Measurements from ENCODE around the gene ERICH6. TPM values are rescaled to one million over a fixed set of nuclear protein-coding genes. Genes with fewer than 3 reads are reported as not detected.

Gene ERICH6
- total RNA-seq, 3 donors from 2014 or later: 0.29 to 0.98 (median 0.48) TPM

GRCh38 chr3:150723946-150724345 is 20.2 kb upstream of the ERICH6 start:
- intact Hi-C loops (cut with DNase I; ENCODE audit: low total_unique reads): loop anchor here (10.0 kb wide), 2 partner anchors 141 to 421 kb away; no protein-coding TSS in a partner anchor
- DNase-seq (ENCODE audit: low spot score in 2 of 2): peak in 1 of 2 donors; percentile 63
- no peak overlapping the region for H3K4me3 ChIP-seq
- no peak overlapping the region for H3K27ac ChIP-seq
- no peaks in the 10 kb centered on the region for H3K36me3 ChIP-seq
- H3K4me1 ChIP-seq: no peaks in the 10 kb centered on the region
- no peaks in the 10 kb centered on the region for H3K27me3 ChIP-seq
- no peak for TF ChIP-seq POLR2A (IDR thresholded peaks at IDR 0.05)
- TF ChIP-seq CTCF (IDR thresholded peaks at IDR 0.05): no peak
- no peak for TF ChIP-seq POLR2AphosphoS5 (IDR thresholded peaks at IDR 0.05)
- H3K9me3 ChIP-seq: no peaks in the 10 kb centered on the region

- no peak overlapping the region for H3K27ac ChIP-seq
- H3K9me3 ChIP-seq: no peaks in the 10 kb centered on the region
- intact Hi-C loops (cut with DNase I; ENCODE audit: low total_unique reads): loop anchor here (10.0 kb wide), 2 partner anchors 143 to 423 kb away; no protein-coding TSS in a partner anchor
- no peaks in the 10 kb centered on the region for H3K27me3 ChIP-seq
- DNase-seq (ENCODE audit: low spot score in 2 of 2): no peak
- TF ChIP-seq POLR2A (IDR thresholded peaks at IDR 0.05) (no peak), CTCF (IDR thresholded peaks at IDR 0.05) (no peak), POLR2AphosphoS5 (IDR thresholded peaks at IDR 0.05) (no peak)
- no peak overlapping the region for H3K4me3 ChIP-seq
- no peaks in the 10 kb centered on the region for H3K4me1 ChIP-seq
- no peaks in the 10 kb centered on the region for H3K36me3 ChIP-seq
Observed at GRCh38 chr3:150722267-150722666, 18.5 kb upstream of the ERICH6 start.

GRCh38 chr3:150721285-150722130 is 17.8 kb upstream of the ERICH6 start:
- Histone ChIP-seq H3K36me3 (no peaks in the 10 kb centered on the region), H3K4me1 (no peaks in the 10 kb centered on the region), H3K27me3 (no peaks in the 10 kb centered on the region), H3K27ac (no peak overlapping the region), H3K4me3 (no peak overlapping the region), H3K9me3 (no peaks in the 10 kb centered on the region)
- TF ChIP-seq POLR2AphosphoS5 (IDR thresholded peaks at IDR 0.05) (no peak), POLR2A (IDR thresholded peaks at IDR 0.05) (no peak), CTCF (IDR thresholded peaks at IDR 0.05) (peak; percentile 81 to 90 (median 88))
- intact Hi-C loops (cut with DNase I; ENCODE audit: low total_unique reads): loop anchor here (10.0 kb wide), 2 partner anchors 143 to 423 kb away; no protein-coding TSS in a partner anchor
- no peak for DNase-seq (ENCODE audit: low spot score in 2 of 2)

- H3K27me3 ChIP-seq: no peaks in the 10 kb centered on the region
- TF ChIP-seq POLR2A (IDR thresholded peaks at IDR 0.05) (no peak), POLR2AphosphoS5 (IDR thresholded peaks at IDR 0.05) (no peak), CTCF (IDR thresholded peaks at IDR 0.05) (no peak)
- H3K9me3 ChIP-seq: no peaks in the 10 kb centered on the region
- DNase-seq (ENCODE audit: low spot score in 2 of 2): no peak
- H3K27ac ChIP-seq: no peak overlapping the region
- intact Hi-C loops (cut with DNase I; ENCODE audit: low total_unique reads): loop anchor here (10.0 kb wide), 2 partner anchors 144 to 424 kb away; no protein-coding TSS in a partner anchor
- H3K4me1 ChIP-seq: no peaks in the 10 kb centered on the region
- no peak overlapping the region for H3K4me3 ChIP-seq
- no peaks in the 10 kb centered on the region for H3K36me3 ChIP-seq
Observed at GRCh38 chr3:150720444-150720843, 16.7 kb upstream of the ERICH6 start.

GRCh38 chr3:150710097-150710496 is 6.4 kb upstream of the ERICH6 start:
- H3K9me3 ChIP-seq: no peaks in the 10 kb centered on the region
- H3K4me3 ChIP-seq: no peak overlapping the region
- TF ChIP-seq POLR2AphosphoS5 (IDR thresholded peaks at IDR 0.05): no peak
- TF ChIP-seq POLR2A (IDR thresholded peaks at IDR 0.05): no peak
- no peak for TF ChIP-seq CTCF (IDR thresholded peaks at IDR 0.05)
- intact Hi-C loops (cut with DNase I; ENCODE audit: low total_unique reads): no loop called here
- no peaks in the 10 kb centered on the region for H3K4me1 ChIP-seq
- no peaks in the 10 kb centered on the region for H3K36me3 ChIP-seq
- H3K27me3 ChIP-seq: no peaks in the 10 kb centered on the region
- DNase-seq (ENCODE audit: low spot score in 2 of 2): no peak
- no peak overlapping the region for H3K27ac ChIP-seq

Measured in breast epithelium (tissue), 4 donors.